NB4 (cell line): ENCODE data around the gene ELK3.

Experiments used
- POLR2A ChIP-seq: IDR thresholded peaks from 2 replicates; pipeline ENCODE4 v1.6.1; 2011; ENCODE audit warnings: mild to moderate bottlenecking; ENCODE audit not compliant: insufficient read length; ENCODE audit errors: extremely low read depth
- TF ChIP-seq, protein P1 (sequence below): IDR thresholded peaks from one replicate; pipeline ENCODE4 v1.5.1; 2012; ENCODE audit warnings: low read depth, low read length
- TF ChIP-seq, protein P2 (sequence below): IDR thresholded peaks from 2 replicates; pipeline ENCODE4 v1.6.1; 2011; ENCODE audit warnings: low read depth, low read length

DNA sequence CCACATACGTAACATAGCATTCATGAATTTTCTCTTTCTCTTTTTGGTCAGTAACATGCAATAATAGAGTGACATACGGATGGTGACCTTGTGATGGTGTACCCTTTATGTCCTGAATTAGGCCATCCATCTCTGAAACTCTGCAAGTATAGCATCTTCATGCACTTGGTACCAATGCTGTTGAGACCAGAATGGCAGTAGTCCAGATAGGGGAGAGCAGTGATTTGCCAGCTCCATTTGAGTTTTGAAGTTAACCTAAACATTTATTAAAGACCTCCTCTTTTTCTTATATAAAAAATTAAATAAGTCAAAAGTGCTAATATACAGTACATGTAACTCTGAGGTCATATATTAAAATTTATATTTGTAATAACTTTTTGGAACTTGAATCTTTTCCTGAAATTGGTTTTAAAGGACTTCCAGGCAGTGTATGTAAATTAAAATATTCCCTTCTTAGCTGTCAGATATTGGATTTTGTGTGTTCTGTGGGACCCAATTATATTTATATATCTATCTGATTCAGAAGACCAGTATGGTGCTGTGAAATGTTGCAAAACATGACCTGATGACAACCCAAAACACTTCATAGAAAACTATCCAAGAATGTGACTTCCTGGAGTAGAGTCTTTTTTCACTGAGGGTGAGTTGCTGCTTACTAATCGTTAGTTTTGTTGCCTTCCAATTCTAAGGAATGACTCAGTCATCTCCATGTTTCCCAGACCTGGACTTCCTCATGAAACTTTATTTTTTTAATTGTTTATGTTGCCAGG lies 3.5 kb downstream of the ELK3 start:
- TF ChIP-seq, protein P1, sequence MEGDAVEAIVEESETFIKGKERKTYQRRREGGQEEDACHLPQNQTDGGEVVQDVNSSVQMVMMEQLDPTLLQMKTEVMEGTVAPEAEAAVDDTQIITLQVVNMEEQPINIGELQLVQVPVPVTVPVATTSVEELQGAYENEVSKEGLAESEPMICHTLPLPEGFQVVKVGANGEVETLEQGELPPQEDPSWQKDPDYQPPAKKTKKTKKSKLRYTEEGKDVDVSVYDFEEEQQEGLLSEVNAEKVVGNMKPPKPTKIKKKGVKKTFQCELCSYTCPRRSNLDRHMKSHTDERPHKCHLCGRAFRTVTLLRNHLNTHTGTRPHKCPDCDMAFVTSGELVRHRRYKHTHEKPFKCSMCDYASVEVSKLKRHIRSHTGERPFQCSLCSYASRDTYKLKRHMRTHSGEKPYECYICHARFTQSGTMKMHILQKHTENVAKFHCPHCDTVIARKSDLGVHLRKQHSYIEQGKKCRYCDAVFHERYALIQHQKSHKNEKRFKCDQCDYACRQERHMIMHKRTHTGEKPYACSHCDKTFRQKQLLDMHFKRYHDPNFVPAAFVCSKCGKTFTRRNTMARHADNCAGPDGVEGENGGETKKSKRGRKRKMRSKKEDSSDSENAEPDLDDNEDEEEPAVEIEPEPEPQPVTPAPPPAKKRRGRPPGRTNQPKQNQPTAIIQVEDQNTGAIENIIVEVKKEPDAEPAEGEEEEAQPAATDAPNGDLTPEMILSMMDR: no peak
- TF ChIP-seq, protein P2, sequence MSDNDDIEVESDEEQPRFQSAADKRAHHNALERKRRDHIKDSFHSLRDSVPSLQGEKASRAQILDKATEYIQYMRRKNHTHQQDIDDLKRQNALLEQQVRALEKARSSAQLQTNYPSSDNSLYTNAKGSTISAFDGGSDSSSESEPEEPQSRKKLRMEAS: no peak
- no peak for TF ChIP-seq POLR2A
